ENCODE data around the gene CAMK2N2.
A peak's percentile ranks its signal among the peaks of the same experiment; 100 is the strongest.

CAMK2N2 gene

DNA sequence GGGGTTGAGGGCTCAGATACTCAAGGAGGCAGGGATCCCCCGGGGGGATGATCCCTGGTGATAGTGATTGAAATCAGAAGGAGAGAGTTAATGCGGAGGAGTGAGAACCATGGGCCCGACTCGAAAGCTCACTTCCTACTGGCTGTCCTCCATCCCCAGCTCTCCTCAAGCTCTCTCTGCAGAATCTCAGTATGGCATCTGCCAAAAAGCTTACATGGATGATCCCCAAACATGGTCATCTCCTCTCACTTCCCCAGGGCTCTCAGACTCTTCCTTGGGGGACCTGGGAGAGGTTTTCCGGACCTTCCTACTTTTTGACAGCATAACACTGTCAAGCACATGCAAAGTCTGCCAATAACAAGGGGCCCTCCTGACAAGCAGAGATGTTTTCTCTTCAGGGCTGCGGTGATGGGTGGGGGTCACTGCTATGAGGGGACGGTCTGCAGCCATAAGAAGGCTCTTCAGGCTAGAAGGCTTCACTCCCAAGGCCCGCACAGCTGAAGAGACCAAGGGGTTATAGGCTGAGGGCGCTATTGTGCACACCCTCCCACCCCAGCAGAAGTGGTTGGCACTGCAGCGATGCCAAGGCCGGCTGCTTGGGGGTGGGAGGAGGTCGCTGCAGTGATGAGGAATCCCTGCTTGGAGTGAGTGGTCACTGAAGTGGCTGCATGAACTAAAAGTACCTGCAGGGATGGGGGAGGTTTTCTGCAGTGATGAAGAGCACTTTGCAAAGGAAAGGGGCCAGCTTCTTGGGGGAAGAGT lies 32.8 kb downstream of the CAMK2N2 start:
- no peak overlapping the region for H3K4me3 ChIP-seq (ENCODE audit: control insufficient read depth, low read depth, low read length)
- DNase-seq (ENCODE audit: low read depth) = no peak
- TF ChIP-seq, protein P1, sequence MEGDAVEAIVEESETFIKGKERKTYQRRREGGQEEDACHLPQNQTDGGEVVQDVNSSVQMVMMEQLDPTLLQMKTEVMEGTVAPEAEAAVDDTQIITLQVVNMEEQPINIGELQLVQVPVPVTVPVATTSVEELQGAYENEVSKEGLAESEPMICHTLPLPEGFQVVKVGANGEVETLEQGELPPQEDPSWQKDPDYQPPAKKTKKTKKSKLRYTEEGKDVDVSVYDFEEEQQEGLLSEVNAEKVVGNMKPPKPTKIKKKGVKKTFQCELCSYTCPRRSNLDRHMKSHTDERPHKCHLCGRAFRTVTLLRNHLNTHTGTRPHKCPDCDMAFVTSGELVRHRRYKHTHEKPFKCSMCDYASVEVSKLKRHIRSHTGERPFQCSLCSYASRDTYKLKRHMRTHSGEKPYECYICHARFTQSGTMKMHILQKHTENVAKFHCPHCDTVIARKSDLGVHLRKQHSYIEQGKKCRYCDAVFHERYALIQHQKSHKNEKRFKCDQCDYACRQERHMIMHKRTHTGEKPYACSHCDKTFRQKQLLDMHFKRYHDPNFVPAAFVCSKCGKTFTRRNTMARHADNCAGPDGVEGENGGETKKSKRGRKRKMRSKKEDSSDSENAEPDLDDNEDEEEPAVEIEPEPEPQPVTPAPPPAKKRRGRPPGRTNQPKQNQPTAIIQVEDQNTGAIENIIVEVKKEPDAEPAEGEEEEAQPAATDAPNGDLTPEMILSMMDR (conservative IDR thresholded peaks at IDR 0.05; ENCODE audit: control insufficient read depth, insufficient read depth, low read depth, low read length) = no peak

GRCh38 chr3:184227481-184227935 lies 33.8 kb downstream of the CAMK2N2 start:
- TF ChIP-seq, protein P1 (conservative IDR thresholded peaks at IDR 0.05; ENCODE audit: control insufficient read depth, insufficient read depth, low read depth, low read length) = peak; percentile 83
- H3K4me3 ChIP-seq (ENCODE audit: control insufficient read depth, low read depth, low read length) = no peak overlapping the region
- peak; percentile 19 for DNase-seq (ENCODE audit: low read depth)

- no peak for DNase-seq (ENCODE audit: low read depth)
- no peak overlapping the region for H3K4me3 ChIP-seq (ENCODE audit: control insufficient read depth, low read depth, low read length)
- TF ChIP-seq, protein P1 (conservative IDR thresholded peaks at IDR 0.05; ENCODE audit: control insufficient read depth, insufficient read depth, low read depth, low read length) = no peak
Observed at GRCh38 chr3:184223946-184224345, 37.4 kb downstream of the CAMK2N2 start.

GRCh38 chr3:184222521-184222920 lies 38.8 kb downstream of the CAMK2N2 start:
- no peak overlapping the region for H3K4me3 ChIP-seq (ENCODE audit: control insufficient read depth, low read depth, low read length)
- no peak for DNase-seq (ENCODE audit: low read depth)
- TF ChIP-seq, protein P1 (conservative IDR thresholded peaks at IDR 0.05; ENCODE audit: control insufficient read depth, insufficient read depth, low read depth, low read length) = no peak

DNA sequence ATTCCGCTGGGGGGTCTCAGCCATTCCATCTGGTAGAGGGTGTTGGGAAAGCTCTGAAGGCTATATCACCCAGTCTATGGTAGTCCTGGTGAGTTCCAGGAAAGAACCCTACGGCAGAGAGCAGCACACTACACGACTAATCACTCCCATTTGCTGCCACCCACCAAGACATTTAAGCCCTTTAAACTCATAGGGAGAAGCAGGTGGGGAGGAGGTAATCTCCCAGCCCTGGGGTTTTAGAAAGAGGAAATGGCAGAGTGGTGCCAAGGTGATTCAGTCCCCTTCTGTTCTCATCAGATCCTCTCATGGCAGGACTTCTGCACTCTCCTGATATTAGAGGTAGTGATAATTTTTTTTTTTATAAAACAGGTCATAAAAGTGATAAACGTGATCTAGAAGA lies 42.5 kb downstream of the CAMK2N2 start:
- TF ChIP-seq, protein P1 (conservative IDR thresholded peaks at IDR 0.05; ENCODE audit: control insufficient read depth, insufficient read depth, low read depth, low read length) = no peak
- DNase-seq (ENCODE audit: low read depth) = no peak
- H3K4me3 ChIP-seq (ENCODE audit: control insufficient read depth, low read depth, low read length) = no peak overlapping the region

DNA sequence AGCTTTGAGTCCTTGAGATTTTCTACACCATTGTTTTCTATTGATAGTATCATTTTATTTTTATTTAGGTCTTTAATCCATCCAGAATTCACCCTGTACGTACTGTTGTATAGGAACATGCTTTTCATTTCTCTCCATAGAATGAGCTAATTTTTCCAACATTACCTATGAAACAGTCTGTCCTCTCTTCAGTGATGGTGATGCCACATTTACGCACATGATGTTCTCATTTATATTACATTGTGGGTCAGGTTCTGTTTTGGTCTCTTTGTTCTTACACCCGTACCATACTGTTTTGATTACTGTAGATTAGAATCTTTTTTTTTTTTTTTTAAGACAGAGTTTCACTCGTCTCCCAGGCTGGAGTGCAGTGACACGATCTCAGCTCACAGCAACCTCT lies 49.6 kb downstream of the CAMK2N2 start:
- TF ChIP-seq, protein P1 (conservative IDR thresholded peaks at IDR 0.05; ENCODE audit: control insufficient read depth, insufficient read depth, low read depth, low read length) = no peak
- no peak overlapping the region for H3K4me3 ChIP-seq (ENCODE audit: control insufficient read depth, low read depth, low read length)
- no peak for DNase-seq (ENCODE audit: low read depth)

All from fibroblast of mammary gland (primary cell).